Right hindlimb (tissue), 1 donor: ENCODE results near the gene TBC1D4.
"Not testable (repeated sequence)": the region's sequence is repeated elsewhere in the genome, so short reads cannot be mapped to it uniquely, and the experiment has no call there.

Experiments used
- DNase-seq: peaks from one replicate; pipeline ENCODE4 v3.0.0-alpha.2; 2018

Gene TBC1D4

DNA sequence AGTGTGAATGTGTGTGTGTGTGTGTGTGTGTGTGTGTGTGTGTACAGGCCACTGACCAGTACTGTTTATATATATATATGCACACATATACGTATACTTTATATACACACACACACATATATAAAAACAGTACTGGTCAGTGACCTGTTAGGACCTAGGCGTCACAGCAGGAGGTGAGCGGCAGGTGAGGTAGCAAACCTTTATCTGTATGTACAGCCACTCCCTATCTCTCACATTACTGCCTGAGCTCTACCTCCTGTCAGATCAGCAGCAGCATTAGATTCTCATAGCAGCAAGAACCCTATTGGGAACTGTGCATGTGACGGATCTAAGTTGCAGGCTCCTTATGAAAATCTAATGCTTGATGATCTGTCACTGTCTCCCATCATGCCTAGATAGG lies 34.5 kb downstream of the TBC1D4 start:
- DNase-seq = no peak

DNA sequence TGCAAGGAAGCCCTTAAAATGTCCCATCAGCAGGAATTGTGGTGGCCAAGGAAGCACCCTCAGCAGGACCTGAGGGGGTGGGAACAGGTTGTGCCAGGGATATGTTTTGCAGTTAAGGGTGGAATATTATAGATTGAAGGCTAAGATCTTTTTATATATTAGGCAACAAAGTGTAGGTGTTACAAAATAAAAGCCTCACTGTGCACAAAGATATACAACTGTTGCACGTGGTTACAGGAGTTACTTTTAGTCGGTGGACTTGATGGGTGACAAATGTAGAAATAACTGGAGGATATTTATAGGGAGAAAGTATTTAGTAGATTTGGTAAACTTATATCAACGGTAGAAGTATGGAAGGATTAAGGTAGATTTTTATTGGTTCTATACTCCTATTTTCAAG lies 35.1 kb downstream of the TBC1D4 start:
- DNase-seq = no peak

DNA sequence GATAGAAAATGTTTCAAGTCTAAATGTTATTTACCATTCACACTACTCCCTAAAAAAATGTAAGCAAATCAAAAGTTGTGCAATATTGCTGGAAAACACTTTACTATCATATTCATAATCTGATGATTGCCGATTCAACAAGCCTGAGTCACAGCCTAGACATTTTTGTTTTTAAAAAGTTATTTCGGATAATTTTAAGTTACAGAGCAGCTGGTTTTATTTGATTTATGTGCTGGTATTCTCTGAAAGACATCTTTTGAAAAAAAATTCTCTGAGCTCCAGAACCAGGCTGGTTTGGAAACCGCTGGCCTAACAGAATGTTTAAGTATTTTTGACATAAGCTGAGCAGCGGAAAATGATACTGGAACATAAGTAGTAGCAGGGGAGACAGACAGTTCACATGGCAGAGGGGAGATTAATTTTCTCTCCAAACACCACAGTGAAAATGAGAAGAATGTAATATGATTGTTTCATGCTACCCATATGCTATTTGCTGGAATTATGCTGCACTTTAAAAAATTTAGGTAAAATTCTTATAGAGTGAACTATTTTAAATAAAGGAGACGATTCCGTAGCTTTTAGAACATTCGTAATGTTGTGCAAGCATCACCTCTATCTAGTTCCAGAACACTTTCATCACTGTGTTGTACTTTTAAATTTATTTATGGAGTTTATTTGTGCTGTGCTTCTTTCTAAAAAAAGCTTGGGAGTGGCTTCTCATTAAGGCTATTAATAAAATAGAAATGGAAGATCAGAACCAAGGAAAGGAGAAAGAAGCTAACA lies 36.1 kb downstream of the TBC1D4 start:
- DNase-seq = no peak

DNA sequence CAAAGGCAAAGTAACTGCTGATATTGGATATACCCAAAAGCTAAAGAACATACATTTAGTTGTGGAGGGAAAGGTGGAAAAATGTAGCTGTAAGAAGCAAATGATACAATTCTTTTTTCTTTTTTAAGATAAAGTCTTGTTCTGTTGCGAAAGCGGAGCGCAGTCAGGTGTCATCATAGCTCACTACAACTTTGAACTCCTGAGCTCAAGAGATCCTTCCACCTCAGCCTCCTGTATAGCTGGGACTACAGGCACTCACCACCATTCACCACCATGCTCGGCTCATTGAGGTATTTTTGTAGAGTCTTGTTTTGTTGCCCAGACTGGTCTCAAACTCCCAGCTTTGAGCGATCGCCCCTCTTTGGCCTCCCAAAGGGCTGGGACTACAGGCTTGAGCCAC lies 38.0 kb downstream of the TBC1D4 start:
- DNase-seq = no peak

DNA sequence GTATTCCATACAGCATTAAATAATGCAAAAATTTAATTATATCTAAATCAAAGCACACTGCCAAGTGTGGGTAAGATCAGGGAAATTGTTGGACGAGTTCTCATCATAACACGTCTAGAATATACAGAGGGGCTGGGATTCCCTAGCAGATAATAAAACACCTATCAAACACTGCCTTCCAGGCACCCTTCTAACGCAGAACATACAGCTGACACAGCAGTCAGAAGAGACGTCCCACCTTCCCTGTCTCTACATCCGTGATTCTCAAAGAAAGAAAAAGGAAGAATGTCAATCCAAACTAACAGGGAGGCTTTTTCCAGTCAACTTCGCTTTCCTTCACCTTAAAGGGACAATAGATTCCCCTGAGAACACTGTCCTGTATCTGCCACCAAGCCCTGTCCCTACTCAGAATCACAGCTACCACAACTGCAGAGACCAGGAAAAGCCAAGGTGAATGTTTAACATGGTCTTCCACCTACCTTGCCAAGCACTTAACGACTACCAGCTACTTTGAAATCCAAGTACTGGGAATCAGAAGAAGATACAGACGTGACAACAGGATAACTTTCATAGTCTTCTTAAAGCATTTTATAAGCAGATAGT lies 38.5 kb downstream of the TBC1D4 start:
- DNase-seq = no peak

DNA sequence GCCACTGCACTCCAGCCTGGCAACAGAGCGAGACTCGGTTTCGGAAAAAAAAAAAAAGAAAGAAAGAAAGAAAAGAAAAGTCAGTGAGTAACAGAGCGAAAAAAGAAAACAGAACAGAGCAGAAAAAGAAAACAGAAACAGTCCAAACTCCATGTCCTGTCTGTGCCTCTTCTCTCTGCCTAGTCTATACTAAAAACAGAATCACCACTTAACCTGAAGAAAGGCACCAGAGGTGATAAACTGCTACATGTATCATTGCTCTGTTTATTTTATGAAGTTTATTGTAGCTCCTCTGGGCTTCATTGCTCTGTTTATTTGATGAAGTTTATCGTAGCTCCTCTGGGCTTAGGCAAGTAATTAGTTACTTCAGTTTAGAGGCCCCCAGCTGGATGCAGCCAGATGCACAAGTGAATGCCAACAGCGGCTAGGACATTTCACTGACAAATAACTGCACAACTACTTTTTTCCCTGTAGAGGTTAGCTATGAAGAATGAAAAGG lies 39.2 kb downstream of the TBC1D4 start:
- no peak for DNase-seq

DNA sequence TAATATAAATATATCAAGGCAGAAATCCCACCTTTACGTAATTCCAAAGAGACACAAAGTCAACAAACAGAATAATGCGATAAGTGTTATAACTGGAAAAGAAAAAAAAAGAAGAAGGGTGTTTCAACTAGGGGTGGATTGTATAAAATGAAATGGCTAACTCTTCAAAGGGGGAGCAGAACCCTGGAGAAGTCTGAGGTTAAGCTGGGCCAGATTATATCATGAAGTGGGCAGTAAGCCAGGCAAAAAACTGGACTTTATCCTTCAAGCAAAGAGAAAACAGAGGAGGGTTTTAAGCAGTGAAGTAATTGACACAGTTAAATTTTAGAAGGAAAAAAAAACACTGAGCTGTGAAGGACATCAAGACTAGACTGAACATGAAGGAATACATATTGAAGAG lies 41.9 kb downstream of the TBC1D4 start:
- no peak for DNase-seq

DNA sequence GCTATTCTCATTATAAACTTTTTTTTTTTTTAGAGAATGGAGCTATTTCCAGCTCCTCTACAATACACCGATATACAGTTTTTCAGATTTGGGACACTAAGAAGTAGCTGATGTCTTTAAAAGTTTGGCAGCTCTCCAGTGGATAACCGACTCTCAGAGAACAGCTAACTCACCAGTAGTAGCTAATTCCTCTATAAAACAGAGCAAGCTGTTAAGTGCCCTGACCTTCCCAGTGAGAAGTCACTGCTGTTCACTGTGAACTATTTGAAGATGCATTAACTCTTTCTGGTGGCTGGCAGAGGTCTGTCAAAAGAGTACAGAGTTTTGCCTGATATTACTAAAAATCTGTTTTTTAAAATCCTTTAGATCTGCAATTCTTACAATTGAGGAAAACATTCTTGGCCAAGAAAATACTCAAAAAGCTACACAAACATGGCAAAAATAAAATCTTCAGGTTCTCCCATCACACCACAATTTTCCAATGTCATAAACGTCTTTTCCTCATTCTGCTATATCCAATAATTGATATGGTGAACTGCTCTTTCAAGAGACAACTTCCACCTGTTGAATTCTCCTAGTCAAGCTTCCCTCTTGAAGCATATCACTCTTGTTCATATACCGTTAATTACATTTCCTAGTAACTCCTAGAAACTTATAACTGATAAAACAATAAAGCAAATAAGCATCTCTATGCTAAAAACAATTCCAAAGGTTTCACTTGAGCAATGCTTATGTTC lies 44.2 kb downstream of the TBC1D4 start:
- DNase-seq = no peak

DNA sequence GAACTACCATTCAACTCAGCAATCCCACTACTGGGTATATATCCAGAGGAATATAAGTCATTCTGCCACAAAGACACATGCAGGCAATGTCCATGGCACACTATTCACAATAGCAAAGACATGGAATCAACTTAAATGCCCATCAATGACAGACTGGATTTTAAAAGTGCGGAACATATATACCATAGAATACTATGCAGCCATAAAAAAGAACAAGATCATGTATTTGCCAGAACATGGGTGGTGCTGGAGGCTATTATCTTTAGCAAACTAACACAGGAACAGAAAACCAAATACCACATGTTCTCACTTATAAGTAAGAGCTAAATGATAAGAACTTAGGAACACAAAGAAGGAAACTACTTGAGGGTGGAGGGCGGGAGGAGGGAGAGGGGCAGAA lies 47.8 kb downstream of the TBC1D4 start:
- not testable (repeated sequence) for DNase-seq

DNA sequence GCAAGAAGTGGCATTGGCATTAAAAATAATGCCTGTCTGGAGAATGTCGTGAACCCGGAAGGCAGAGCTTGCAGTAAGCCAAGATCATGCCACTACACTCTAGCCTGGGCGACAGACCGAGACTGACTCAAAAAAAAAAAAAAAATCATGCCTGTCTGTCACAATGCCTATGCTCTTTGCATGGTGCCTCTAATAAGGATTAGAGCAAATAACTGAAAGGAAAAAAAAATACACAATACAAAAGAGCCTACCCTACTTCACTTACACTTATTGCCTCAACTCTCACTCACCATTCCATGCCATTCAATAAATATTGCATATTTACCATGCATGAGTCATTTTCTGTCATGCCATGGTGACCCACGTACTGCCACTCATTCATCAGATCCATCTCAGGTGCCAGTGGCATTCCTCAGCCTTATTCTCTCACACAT lies 49.1 kb downstream of the TBC1D4 start:
- no peak for DNase-seq

DNA sequence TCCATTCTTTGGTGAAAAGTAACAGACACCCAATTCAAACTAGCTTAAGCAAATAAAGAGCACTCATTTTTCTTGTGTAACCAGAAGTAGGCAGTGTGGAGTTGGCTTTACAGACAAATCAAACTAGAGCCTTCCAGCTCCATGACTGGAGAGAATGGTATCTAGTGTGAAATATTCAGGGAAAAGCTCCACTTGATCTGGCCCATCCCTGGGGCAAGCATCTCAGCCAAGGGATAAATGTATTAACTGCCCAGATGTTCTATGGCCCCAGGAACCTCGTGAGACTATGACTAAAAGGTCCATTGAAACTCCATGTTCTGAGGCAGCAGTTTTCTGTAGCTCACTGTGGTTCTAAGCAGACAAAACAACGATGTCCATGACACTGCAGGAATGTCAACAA lies 49.9 kb downstream of the TBC1D4 start:
- no peak for DNase-seq

DNA sequence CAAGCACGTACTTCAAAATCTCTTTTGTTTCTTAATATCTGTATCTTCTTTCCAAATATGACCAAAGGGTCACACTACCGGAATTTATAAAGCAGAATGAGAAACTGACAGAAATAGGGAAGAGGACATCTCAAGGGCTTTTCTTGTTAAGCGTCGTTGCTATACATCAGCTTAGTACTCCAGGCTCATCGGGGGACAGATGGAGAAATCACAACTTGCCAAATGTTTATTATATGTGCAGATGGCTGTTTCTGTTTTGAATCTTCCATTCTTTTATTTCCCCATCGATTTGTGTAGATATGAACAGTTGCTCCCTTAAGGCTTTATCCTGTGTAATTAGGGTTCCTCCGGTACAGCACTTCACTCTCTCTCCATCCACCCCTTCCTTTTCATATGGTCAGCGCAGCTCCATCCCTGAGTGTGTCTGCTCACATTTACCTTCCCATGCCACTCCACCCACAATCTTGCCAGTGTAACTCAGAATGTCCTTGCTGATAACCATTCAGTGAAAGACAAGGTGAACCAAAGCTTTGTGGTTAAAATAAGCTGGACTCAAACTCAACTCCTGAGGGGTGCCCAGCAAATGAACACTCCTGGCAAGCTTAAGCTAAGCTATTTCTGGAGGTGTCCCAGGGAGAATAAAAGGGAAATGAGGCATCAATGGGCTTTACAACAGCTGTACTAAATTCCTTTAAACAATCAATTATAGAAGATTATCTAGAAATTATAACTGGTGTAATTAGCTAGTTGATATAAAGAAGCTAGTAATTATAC lies 51.3 kb downstream of the TBC1D4 start:
- DNase-seq = no peak

DNA sequence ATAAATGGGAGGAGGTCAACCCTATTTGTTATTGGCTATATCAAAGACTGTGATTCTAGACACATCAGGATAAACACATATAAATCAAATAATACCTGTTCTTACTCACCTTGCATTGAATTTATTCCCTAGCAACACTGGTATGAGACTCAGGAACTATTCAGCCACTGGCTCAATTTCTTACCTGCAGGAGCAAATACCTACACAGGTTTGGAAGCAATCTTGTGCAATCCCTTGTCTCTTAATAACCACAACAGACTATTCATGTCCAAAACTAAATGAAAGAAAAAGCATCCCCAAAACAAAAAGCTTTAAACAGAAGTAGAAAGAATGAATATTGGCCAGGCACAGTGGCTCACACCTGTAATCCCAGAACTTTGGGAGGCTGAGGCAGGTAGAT lies 55.5 kb downstream of the TBC1D4 start:
- no peak for DNase-seq

DNA sequence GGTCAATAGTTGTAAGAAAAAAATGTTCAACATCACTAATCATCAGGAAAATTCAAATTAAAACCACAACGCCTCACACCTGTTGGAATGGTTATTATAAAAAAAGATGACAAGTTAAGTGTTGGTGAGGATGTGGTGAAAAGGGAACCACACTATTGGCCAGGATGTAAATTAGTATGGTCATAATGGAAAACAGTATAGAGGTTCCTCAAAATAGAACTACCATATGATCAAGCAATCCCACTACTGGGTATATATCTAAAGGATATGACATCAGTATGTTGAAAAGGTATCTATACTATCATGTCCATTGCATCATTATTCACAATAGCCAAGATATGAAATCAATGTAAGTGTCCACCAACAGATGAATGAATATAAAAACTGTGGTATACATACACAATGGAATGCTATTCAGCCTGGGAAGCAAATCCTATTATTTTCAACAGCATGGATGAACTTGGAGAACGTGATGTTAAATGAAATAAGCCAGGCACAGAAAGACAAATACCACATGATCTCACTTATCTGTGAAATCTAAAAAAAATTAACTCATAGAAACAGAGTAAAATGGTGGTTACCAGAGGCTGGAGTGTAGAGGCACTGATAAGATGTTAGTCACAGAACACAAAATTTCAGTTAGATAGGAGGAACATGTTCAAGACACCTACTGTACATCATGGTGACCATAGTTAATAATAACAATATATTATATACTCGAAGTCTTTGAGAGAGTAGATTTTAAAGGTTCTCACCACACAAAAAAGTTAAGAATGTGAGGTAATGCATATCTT lies 56.6 kb downstream of the TBC1D4 start:
- DNase-seq = no peak

DNA sequence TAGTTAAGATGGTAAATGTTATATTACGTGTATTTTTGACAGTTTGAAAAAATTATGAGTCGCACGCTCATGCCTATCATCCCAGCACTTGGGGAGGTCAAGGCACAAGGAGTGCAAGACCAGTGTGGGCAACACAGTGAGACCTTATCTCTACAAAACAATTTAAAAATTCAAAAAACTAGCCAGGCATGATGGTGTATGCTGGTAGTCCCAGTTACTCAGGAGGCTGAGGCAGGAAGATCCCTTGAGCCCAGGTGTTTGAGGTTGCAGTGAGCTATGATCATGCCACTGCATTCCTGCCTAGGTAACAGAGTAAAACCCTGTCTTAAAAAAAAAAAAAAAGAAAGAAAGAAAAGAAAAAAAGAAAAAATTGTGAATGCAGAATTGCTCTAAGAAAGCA lies 58.0 kb downstream of the TBC1D4 start:
- DNase-seq = no peak

DNA sequence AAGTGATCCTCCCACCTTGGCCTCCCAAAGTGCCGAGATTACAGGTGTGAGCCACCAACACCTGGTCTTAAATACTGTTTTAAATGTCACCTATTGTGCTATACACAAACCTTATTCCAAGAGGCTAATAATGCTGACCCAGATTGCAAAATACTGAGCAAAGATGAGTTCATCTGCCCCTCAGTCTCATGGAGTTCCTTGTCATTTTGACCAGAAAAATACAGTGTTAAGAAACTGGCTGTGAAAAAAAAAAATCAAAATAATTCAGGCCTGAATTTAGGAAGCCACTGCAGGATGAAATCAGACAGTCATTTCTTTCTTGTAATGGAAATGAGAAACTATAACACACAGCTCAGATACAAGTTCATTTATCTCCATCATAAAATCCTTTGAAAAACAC lies 59.9 kb downstream of the TBC1D4 start:
- no peak for DNase-seq

DNA sequence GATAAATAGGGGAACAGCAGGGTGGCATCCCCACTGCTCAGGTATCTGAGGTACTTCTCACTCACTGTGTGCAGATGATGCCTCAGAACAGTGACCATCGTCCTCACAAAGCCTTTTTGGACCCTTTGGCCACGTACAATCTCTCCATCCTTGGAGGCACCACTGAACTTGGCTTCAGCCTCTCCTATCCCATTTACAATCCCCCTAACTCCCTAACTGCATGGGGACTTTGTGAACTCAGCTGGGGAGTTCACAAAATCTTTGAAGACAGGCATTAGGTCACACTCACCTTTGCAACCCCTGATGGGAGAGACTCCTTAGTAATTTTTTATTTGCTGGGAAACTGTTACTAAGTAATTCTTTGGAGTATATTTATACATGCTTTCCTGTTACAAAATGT lies 60.8 kb downstream of the TBC1D4 start:
- no peak for DNase-seq

DNA sequence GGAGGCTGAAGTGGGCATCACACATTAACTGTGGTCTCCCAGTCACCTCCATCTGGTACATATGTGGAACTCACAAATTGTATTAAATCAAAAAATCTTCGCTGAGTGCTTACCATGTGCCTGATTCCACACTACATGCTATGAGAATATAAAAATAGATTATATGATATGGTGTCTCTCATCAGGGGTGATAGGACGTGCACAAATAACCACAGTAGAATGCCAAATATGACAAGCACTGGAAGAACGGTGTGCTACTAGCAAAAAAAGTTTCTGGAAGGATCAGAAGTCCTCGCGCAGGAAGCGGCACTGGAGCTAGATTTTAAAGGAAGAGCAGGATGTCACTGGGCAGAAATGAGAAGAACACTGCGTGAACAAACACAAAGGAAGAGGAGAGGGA lies 62.3 kb downstream of the TBC1D4 start:
- no peak for DNase-seq

DNA sequence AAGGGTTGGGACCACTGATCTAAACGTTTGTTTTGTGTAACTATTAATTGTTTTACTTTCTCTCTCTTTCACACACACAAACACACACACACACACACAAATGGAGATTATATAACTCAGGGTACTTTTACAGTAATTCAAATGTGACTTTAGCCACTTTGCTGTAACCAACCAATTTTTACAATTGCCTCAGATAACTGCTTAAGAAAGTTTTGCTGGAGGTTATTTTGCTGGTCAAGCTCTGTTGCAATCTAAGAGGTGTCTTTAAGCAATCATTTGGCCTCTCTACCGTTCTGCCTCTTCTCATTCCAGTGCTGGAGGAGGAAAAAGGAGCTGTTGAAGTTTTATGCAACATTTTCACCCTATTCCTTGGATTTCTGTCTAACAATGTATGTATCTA lies 63.0 kb downstream of the TBC1D4 start:
- DNase-seq = no peak

DNA sequence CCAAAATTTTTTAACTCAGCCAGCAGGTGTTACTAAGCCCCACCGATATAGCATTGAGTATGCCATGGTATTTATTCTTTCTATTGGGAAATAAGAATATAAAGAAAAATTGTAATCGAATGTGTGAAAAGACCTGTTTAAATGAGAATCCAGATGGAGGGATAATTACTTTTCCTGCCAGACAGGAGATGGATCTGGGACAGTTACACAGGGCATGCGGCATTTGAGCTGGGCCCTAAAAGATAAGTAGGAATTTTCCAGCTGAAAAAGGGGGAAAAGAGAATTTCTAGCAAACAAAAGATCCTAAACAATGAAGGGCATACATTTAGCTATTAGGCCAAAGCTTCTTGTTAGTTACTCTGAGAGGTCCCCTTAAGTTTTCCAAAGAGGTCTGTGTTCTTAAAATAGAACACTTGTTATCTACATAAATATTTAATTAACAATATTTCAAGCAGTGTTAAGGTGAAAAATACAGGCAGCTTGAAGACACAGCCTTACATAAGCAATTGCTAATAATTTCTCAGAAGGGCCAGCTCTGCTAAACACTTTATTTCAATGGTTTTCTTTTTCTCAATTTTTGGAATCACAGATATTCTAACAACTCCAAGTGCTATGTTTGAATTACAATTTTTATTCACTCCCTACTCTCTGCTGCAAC lies 63.7 kb downstream of the TBC1D4 start:
- no peak for DNase-seq

DNA sequence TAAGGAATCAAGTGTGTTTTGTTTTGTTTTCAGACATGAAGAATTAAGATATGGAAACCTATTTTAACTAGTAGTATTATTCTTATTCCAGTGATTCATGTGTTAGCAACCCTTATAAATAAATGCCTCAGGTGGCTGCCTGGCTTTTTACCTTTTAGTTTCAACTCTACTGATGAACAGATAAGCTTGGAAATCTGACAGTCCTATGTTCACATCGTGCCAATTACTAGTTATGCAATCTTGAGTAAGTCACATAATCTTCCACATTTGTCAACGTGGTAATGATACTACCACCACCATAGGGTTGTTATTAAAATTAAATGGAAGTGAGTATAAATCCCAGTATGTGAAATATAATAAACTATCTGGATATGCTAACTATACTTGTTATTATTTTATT lies 64.3 kb downstream of the TBC1D4 start:
- DNase-seq = no peak

DNA sequence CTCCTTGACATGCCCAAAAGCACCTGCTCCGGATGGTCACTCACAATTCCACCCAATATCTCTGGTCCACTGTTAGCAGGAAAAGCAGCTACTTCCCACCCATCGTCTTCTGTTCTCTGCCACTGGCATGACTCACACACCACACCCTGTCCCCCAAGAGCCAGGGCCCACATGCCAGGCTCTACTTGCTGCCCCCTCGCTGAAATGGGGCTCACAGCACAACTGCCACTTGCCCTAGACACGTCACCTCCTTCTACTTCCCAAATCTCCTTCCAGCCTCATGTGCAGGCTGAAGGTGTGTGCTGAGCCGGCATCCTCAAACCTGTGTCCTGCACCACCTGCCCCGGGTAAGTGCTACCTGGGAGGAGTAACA lies 65.0 kb downstream of the TBC1D4 start:
- no peak for DNase-seq
